Heart right ventricle (tissue), 16 donors: ENCODE results near the gene KCNMB2. TPM values are rescaled to one million over a fixed set of nuclear protein-coding genes. Genes with fewer than 3 reads are reported as not detected.
A peak's percentile ranks its signal among the peaks of the same experiment; 100 is the strongest.

Experiments used
- ATAC-seq, 8 donors: fragments of 200-7000 bp; cut with Tn5 transposase; one replicate each; pipeline ENCODE4 v1.9.1; 2020; ENCODE audit warnings: mild to moderate bottlenecking in 8 of 8, moderate library complexity in 8 of 8, moderate number of reproducible peaks in 1 of 8
- DNase-seq, 2 donors: peaks; one replicate each; pipeline ENCODE4 v3.0.0-alpha.2; 2020
- H3K27ac ChIP-seq, 10 donors: fragments of 200-600 bp; sonication (generic) in 2 of 10; one replicate each; pipeline versions ENCODE4 v1.5.0 to v1.8.0; 2020 to 2022; ENCODE audit warnings: mild to moderate bottlenecking in 3 of 10
- H3K27me3 ChIP-seq, 7 donors: fragments of 200-600 bp; one replicate each; pipeline ENCODE4 v1.8.0; 2021 to 2022; ENCODE audit warnings: mild to moderate bottlenecking in 2 of 7
- H3K36me3 ChIP-seq, 9 donors: fragments of 200-600 bp; sonication (generic) in 1 of 9; one replicate each; pipeline versions ENCODE4 v1.5.0 to v1.8.0; 2020 to 2022; ENCODE audit warnings: mild to moderate bottlenecking in 2 of 9
- H3K4me1 ChIP-seq, 9 donors: fragments of 200-600 bp; sonication (generic) in 1 of 9; one replicate each; pipeline versions ENCODE4 v1.5.0 to v1.8.0; 2020 to 2022; ENCODE audit warnings: mild to moderate bottlenecking in 4 of 9
- H3K4me3 ChIP-seq, 10 donors: fragments of 200-600 bp; sonication (generic) in 2 of 10; one replicate each; pipeline versions ENCODE4 v1.5.0 to v1.8.0; 2020 to 2022; ENCODE audit warnings: mild to moderate bottlenecking in 7 of 10, moderate library complexity in 2 of 10
- H3K9me3 ChIP-seq, 11 donors: fragments of 200-600 bp in 10 of 11; sonication (generic) in 2 of 11; one replicate each; pipeline versions ENCODE4 v1.5.0 to v1.8.0; 2013 to 2022; ENCODE audit warnings: mild to moderate bottlenecking in 2 of 11, control low read depth in 1 of 11, moderate library complexity in 1 of 11
- CTCF ChIP-seq, 9 donors: fragments of 200-600 bp; sonication (generic) in 2 of 9; IDR thresholded peaks; one replicate each; pipeline versions ENCODE4 v1.5.0 to v1.8.0; 2021 to 2022; ENCODE audit warnings: antibody characterized with exemption in 9 of 9, mild to moderate bottlenecking in 5 of 9, moderate library complexity in 1 of 9
- WGBS, 2 donors: extraction: QIAGEN DNeasy Blood & Tissue Kit; methylation state at CpG; one replicate each; pipeline ENCODE4 v1.1.7; 2013; ENCODE audit warnings: inconsistent platforms in 1 of 2; 5-methylcytosine and 5-hydroxymethylcytosine counted together
- intact Hi-C, 10 donors: fragments of 100-400 bp; cut with DNase I; formaldehyde crosslinking; loops; one replicate each; pipeline versions ENCODE4 v1.11.1 to v1.14.2; 2022
- polyA plus RNA-seq, 2 donors: library from polyadenylated mRNA; stranded (reverse); fragments of 200-250 nt; gene quantifications; one replicate each; pipeline ENCODE4 v1.2.3, GENCODE V29; 2013
- total RNA-seq, 10 donors: library from RNA; stranded (reverse); fragmentation: NEBNext Ultra II Directional in 3 of 10; extraction: Animal tissue kit (Norgen Biotek cat#: 25700) in 3 of 10; gene quantifications; one replicate each; pipeline versions ENCODE4 v1.2.1 to v1.2.4, GENCODE V29; 2021 to 2023
- donor health status: Arrhythmogenic right ventricular cardiomyopathy.
- donor health status: ischemic (EF 13 %, LVEDD 7.1; RV severe dilation, severe dysfunction).
- donor health status: healthy with polysubstance abuse.
- donor health status: DM: no; HTN: yes; CAD: no.
- donor health status: DM: no; HTN: no; CAD: no.
- donor health status: ischemic (EF 25% LVEDD 6.9; RV normal size, moderate dysfunction).
- donor health status: ischemic (EF 25% LVEDD 5.7; RV mildly dilated, moderate dysfunction).
- donor health status: healthy.
- donor health status: DM: yes; HTN: yes; CAD: no.
- donor health status: Ischemic cardiomyopathy.
- donor health status: ischemic (EF 35%, LVEDD 5.7; RV mildly dilated, moderate dysfunction).
- donor health status: nonischemic (EF 11% LVEDD 7.7; RV severe dilation, severe dysfunction).
- donor health status: DM: yes; HTN: yes; CAD: no.
- donor health status: PGD.
- donor health status: ischemic (EF 29% LVEDD 5.4; RV normal size, mild dysfunction).
- donor health status: nonischemic (EF 23%, LVEDD 6.1; RV moderate dilation, normal function).

Gene KCNMB2
- total and polyA plus RNA-seq, 12 donors, result 0.55 to 9.2 (median 3.6) TPM

GRCh38 chr3:178584722-178585380, 48.6 kb downstream of the KCNMB2 start:
- TF ChIP-seq CTCF (IDR thresholded peaks at IDR 0.05), result no peak
- no peak for DNase-seq
- no peaks in the 10 kb centered on the region for H3K27me3 ChIP-seq
- H3K4me1 ChIP-seq, result peaks cover 0 to 27% (median 6%) of the 10 kb centered on the region in 9 donors
- ATAC-seq, result no peak
- 65 to 69% methylated on average over 5 of the region's 5 CpGs for WGBS, 2 donors
- intact Hi-C loops, result loop anchor here in 1 of 10 donors (5.0 kb wide), 1 partner anchor 1588 kb away; no protein-coding TSS in a partner anchor
- H3K4me3 ChIP-seq, result no peak overlapping the region
- peak overlapping the region in 2 of 10 donors; percentile 12 to 13 for H3K27ac ChIP-seq
- H3K9me3 ChIP-seq, result peaks cover 0 to 14% (median 0%) of the 10 kb centered on the region in 11 donors
- no peaks in the 10 kb centered on the region for H3K36me3 ChIP-seq

- H3K36me3 ChIP-seq, result no peaks in the 10 kb centered on the region
- DNase-seq (no peak), ATAC-seq (no peak)
- no peak for TF ChIP-seq CTCF (IDR thresholded peaks at IDR 0.05)
- peaks cover 0 to 27% (median 6%) of the 10 kb centered on the region in 9 donors for H3K4me1 ChIP-seq
- no peaks in the 10 kb centered on the region for H3K27me3 ChIP-seq
- peaks cover 0 to 12% (median 0%) of the 10 kb centered on the region in 11 donors for H3K9me3 ChIP-seq
- WGBS, 2 donors, result 3 to 4% methylated on average over 1 of the region's 1 CpG
- intact Hi-C loops, result no loop called here
- peak overlapping the region in 2 of 10 donors; percentile 12 to 13 for H3K27ac ChIP-seq
- no peak overlapping the region for H3K4me3 ChIP-seq
Observed at GRCh38 chr3:178585454-178585853, 49.2 kb downstream of the KCNMB2 start.

- no peak for TF ChIP-seq CTCF (IDR thresholded peaks at IDR 0.05)
- ATAC-seq (no peak), DNase-seq (no peak)
- Histone ChIP-seq H3K36me3 (no peaks in the 10 kb centered on the region), H3K4me3 (no peak overlapping the region), H3K27me3 (no peaks in the 10 kb centered on the region), H3K4me1 (peaks cover 0 to 27% (median 6%) of the 10 kb centered on the region in 9 donors), H3K27ac (no peak overlapping the region), H3K9me3 (peaks cover 0 to 7% (median 0%) of the 10 kb centered on the region in 11 donors)
- intact Hi-C loops, result no loop called here
- WGBS, 2 donors, result 38 to 45% methylated on average over 2 of the region's 2 CpGs
Observed at GRCh38 chr3:178586076-178586475, 49.8 kb downstream of the KCNMB2 start.

GRCh38 chr3:178588628-178589027, 52.4 kb downstream of the KCNMB2 start:
- H3K4me3 ChIP-seq, result no peak overlapping the region
- H3K4me1 ChIP-seq, result peaks cover 0 to 26% (median 6%) of the 10 kb centered on the region in 9 donors
- intact Hi-C loops, result no loop called here
- DNase-seq, result no peak
- no peaks in the 10 kb centered on the region for H3K36me3 ChIP-seq
- H3K27ac ChIP-seq, result no peak overlapping the region
- no peak for TF ChIP-seq CTCF (IDR thresholded peaks at IDR 0.05)
- H3K9me3 ChIP-seq, result no peaks in the 10 kb centered on the region
- 93 to 96% methylated on average over 4 of the region's 4 CpGs for WGBS, 2 donors
- ATAC-seq, result no peak
- no peaks in the 10 kb centered on the region for H3K27me3 ChIP-seq
